Motor neuron (in vitro differentiated cells): Measurements from ENCODE around the gene PKIB. TPM values are rescaled to one million over a fixed set of nuclear protein-coding genes. Genes with fewer than 3 reads are reported as not detected.
"Not testable (repeated sequence)": the region's sequence is repeated elsewhere in the genome, so short reads cannot be mapped to it uniquely, and the experiment has no call there.

Experiments used
- ATAC-seq, 8 experiments: fragments of 200-7000 bp; cut with Tn5 transposase; replicated peaks in 6 of 8; 2 replicates each; pipeline ENCODE4 v1.8.0; 2021; ENCODE audit warnings: mild to moderate bottlenecking in 8 of 8, moderate library complexity in 8 of 8
- H3K27ac ChIP-seq, 2 donors: fragments of 250-450 bp; sonication (Bioruptor Pico); 2 replicates each; pipeline ENCODE4 v1.9.0; 2021; ENCODE audit warnings: antibody characterized with exemption in 2 of 2, mild to moderate bottlenecking in 2 of 2, moderate library complexity in 1 of 2
- H3K4me1 ChIP-seq, 2 donors: fragments of 250-450 bp; sonication (Bioruptor Pico); replicated peaks in 1 of 2; 2 replicates each; pipeline ENCODE4 v1.6.1; 2021; ENCODE audit warnings: antibody characterized with exemption in 2 of 2, mild to moderate bottlenecking in 2 of 2, moderate library complexity in 1 of 2
- H3K4me3 ChIP-seq, 5 donors: fragments of 250-450 bp; sonication (Bioruptor Pico); 2 replicates each; pipeline ENCODE4 v1.9.0; 2021; ENCODE audit warnings: antibody characterized with exemption in 5 of 5, mild to moderate bottlenecking in 5 of 5, moderate library complexity in 4 of 5
- WGBS, 10 experiments: fragments of 450-650 bp; shearing (Covaris generic); methylation state at CpG; one replicate each; pipeline ENCODE4 v1.0.0; 2022; 5-methylcytosine and 5-hydroxymethylcytosine counted together
- in situ Hi-C, 9 experiments: fragments of 400-800 bp; cut with MboI; loops; one replicate each; pipeline ENCODE4 v1.15.0; 2021; ENCODE audit warnings: low sequenced_read_pairs in 9 of 9, low pct_unique_long_range_greater_than_20kb in 2 of 9; ENCODE audit not compliant: unreplicated experiment in 9 of 9
- total RNA-seq, 8 experiments: library from RNA; unstranded; fragments of 300-600 nt; gene quantifications; 2 replicates each; pipeline versions ENCODE4 v1.2.3 to v1.2.4, GENCODE V29; 2022

Gene PKIB
- total RNA-seq, 8 experiments from 2014 or later, result 0.41 to 93.2 (median 4.7) TPM; not detected in 1

DNA sequence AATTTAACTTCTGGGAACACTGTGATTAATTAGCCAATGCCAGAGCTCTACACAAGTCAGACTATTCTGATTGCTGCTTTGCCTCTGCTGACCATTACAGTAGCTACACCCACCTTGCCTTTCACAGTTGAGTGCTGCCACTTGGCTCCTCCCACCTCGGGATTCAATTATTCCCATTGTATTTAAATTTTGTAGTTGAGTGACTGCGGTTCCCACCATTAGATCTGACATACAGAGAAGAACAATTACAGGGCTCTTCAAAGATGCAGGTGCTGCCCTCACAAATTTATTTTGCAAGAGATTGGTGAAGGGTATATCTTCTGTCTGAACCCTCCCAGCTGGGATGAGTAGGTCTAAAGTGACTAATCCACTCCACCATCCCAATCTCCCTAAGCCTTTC is 11.9 kb upstream of the PKIB start:
- H3K4me1 ChIP-seq, H3K4me3 ChIP-seq, ATAC-seq, in situ Hi-C loops, H3K27ac ChIP-seq: not testable (repeated sequence)
- WGBS, 10 experiments, result 17 to 100% (median 70%) methylated on average over 1 to 2 of the region's 2 CpGs; no CpG with 5 or more reads in 1 of the 10 experiments

DNA sequence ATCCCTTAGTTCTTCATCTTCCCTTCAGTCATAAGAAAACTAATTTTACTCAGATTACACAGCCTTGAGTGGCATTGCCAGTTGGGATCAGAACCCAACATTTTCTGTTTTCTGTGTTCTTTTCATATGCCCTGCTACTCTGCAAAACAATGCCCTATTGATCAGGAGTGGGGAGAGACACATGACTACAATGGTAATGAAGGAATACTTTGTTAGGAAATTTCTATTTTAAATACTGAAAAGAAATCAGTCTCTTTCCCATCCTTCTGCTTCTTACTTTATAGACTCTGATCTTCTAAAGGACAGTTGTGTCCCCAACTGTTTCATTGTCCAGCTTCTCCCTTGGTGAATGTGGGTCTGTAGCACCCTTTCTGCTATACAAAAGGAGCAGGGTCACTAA is 5.5 kb upstream of the PKIB start:
- H3K4me3 ChIP-seq, result no peak overlapping the region
- no peak overlapping the region for H3K27ac ChIP-seq
- in situ Hi-C loops, result no loop called here
- ATAC-seq, result no peak
- H3K4me1 ChIP-seq, result no peaks in the 10 kb centered on the region

DNA sequence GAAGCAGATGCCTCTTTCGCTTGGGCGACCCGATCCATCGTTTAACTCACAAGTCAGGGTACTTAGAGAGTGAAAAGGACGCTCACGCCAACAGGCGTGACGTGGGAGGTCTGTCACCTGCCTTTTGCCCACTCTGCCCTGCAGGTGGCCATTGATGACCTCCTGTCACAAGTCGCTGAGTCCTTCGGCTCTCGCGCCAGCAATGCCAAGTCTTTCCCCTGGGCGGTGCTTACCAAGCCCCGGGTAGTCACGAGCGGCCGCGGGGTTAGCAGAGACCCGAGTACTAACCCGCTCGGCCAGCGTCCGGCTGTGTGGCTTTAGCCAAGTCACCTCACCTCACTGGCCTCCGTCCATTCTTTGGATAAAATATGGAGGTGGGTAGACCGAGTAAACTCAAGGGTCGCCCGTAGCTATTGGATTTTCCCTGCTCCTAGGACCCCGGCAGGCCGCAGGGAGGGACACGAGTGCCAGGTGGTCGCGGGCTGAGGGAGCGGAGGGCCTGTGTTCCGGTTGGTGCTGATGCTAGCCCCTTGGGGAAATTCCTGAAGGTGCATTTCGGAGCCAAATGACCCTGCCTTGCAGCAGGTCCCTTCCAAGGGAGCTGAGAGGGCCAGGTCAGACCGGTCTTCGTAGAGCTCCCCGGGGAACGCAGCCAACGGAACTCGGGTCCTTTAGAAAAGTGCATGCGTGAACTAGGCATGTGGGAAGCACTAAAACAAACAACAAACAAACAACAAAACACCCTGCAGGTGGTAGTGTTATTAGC is 668 bp downstream of the PKIB start:
- in situ Hi-C loops, result no loop called here
- Histone ChIP-seq H3K27ac (no peak overlapping the region), H3K4me1 (peaks cover 2 to 3% of the 10 kb centered on the region in 2 donors), H3K4me3 (peak overlapping the region; percentile 37 to 50 (median 41))
- ATAC-seq, result peak; percentile 33 to 70 (median 63)
- WGBS, 10 experiments, result 0 to 70% (median 25%) methylated on average over 1 to 25 of the region's 42 CpGs; no CpG with 5 or more reads in 2 of the 10 experiments

DNA sequence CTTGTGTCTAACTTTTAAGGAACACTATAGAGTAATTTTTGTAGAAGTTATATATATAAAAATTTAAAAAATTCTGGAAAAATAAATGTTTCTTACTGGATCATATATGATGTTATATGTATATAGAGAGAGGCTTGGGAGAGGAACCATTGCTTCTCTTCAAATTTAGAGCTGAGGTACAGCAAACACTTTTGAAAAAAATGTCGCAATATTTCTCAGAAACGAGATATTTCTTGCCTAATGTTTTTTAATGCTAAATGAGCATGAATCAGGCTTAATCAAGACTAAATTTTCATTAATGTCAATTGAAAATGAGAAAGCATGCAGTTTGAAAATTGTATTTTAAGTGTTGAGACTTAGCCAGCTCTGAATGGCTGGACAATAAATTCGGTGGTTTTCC is 2.6 kb downstream of the PKIB start:
- WGBS, 10 experiments, result 0 to 96% (median 65%) methylated on average over 1 to 3 of the region's 3 CpGs
- no peak for ATAC-seq
- in situ Hi-C loops, result no loop called here
- Histone ChIP-seq H3K27ac (no peak overlapping the region), H3K4me3 (no peak overlapping the region), H3K4me1 (peaks cover 2 to 3% of the 10 kb centered on the region in 2 donors)

DNA sequence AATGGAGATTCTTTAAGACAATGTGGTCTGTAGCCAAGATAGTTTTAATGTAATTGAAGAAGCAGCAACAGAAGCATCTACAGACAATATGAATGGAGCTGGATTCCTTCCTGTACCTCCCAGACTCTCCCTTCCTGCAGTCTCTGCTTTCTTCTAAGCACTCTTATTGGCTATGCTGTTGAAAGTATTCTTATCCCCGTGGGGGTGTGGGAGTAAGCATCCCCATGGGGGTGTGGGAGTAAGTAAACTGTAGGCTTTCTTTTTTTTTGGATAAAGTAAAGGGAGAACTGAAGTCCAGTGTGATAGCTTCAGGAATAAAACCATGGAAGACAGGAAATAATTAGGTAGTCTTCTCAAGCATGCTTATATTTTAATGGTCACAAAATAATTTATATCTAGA is 4.1 kb downstream of the PKIB start:
- 0 to 86% (median 31%) methylated on average over 1 of the region's 1 CpG; no CpG with 5 or more reads in 4 of the 10 experiments for WGBS, 10 experiments
- H3K4me1 ChIP-seq, result peaks cover 2 to 3% of the 10 kb centered on the region in 2 donors

DNA sequence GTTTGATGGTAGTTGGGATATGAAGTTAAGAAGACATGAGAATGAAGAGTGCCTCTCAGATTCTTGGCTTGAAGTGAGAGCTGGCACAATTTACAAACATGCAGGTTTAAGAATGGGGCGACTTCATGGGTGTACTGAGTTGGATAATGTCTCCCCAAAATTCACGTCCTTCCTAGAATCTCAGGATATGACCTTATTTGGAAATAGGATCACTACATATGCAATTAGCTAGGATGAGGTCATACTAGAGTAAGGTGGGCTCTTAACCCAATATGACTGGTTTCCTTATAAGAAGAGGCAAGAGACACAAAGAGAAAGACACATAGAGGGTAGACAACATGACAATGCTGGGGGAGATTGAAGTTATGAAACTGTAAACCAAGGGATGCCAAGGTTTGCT is 5.2 kb downstream of the PKIB start:
- Histone ChIP-seq H3K27ac (no peak overlapping the region), H3K4me1 (peaks cover 2 to 3% of the 10 kb centered on the region in 2 donors), H3K4me3 (no peak overlapping the region)
- in situ Hi-C loops, result no loop called here
- 20 to 94% (median 88%) methylated on average over 1 to 2 of the region's 2 CpGs for WGBS, 10 experiments
- ATAC-seq, result no peak

More for the DNA sequence above, 4.1 kb downstream of the PKIB start:
- no peak for ATAC-seq
- Histone ChIP-seq H3K27ac (no peak overlapping the region), H3K4me3 (no peak overlapping the region)
- in situ Hi-C loops, result no loop called here

DNA sequence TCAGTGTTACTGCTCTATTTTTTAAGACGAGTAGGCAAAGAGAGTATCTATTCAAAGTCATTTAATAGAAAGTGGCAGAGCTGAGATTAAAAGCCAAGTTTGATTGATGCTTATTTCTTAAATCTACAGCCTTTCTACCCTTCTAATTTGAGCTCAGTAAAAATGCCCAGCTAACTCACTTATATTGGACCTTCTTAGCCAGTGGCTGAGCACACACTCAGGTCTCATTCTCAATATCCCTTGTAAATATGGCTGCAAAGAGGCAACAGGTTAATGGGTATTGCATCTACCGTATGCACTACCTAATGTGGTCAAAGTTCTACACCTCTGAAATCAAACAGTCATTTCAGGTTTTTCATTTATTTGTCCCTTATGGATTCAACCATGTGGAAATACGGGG is 6.7 kb downstream of the PKIB start:
- peaks cover 0 to 1% of the 10 kb centered on the region in 2 donors for H3K4me1 ChIP-seq
- no peak overlapping the region for H3K27ac ChIP-seq
- in situ Hi-C loops, result no loop called here
- H3K4me3 ChIP-seq, result no peak overlapping the region
- 36 to 100% (median 82%) methylated on average over 1 to 3 of the region's 3 CpGs; no CpG with 5 or more reads in 1 of the 10 experiments for WGBS, 10 experiments
- ATAC-seq, result no peak

DNA sequence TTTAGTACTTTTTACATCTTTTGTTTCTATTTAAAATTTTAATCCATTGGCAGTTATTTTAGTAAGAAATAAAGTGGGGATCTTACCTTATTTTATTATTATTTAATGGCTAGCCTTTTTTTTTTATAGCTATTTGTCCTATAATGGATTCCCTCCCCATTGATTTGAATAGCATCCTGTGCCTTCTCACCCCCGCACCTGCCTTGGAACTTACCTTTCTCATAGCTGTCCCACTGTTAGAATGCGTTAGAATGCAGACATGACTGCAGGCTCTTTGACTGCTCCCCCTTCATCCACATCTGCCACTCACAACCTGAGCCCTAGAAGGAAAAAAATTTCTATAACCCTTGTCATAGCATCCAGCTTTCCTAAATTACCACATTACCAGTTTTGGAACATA is 9.1 kb downstream of the PKIB start:
- Histone ChIP-seq H3K27ac (no peak overlapping the region), H3K4me1 (peaks cover 12% of the 10 kb centered on the region in 2 donors), H3K4me3 (no peak overlapping the region)
- 14 to 100% (median 83%) methylated on average over 1 to 2 of the region's 2 CpGs; no CpG with 5 or more reads in 3 of the 10 experiments for WGBS, 10 experiments
- in situ Hi-C loops, result no loop called here
- no peak for ATAC-seq

DNA sequence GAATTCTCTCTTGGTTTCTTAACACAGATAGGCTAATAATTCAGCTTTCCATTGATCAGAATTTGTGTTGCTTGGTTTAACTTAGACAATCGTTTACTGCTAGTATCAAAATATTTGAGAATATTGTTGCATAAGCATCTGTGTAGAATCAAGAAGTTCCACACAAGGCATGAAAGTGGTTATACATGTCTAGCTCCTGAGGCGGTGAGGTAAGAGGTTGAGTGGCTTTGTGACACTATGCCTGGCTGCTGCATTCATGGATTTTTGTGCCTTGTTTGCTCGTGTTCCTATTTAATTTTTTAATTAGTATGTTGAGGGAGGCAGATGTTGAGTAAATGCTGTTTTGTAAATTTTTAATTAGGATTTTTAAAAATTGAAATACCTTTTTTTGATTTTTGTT is 10.2 kb downstream of the PKIB start:
- 25 to 100% (median 69%) methylated on average over 2 to 3 of the region's 3 CpGs; no CpG with 5 or more reads in 2 of the 10 experiments for WGBS, 10 experiments
- Histone ChIP-seq H3K27ac (no peak overlapping the region), H3K4me1 (peaks cover 12% of the 10 kb centered on the region in 2 donors), H3K4me3 (no peak overlapping the region)
- no peak for ATAC-seq
- in situ Hi-C loops, result no loop called here

DNA sequence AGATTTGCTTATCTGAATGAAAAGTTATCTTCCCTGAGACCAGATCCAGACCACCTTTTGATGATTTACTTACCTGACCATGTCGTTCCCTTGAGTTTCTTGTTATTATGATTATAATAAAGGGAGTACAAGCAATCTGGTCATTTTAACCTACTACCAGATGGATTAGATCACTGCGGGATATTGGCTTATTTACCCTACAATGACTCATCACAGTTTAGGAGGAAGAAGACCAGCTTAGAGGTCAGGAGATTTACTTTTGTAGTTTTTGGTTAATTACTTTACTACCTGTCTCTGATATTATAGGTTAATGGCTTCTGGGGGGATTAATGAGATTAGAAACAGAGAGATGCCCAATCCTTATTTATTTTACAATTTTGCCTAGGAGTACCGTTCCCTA is 10.7 kb downstream of the PKIB start:
- 0 to 100% (median 55%) methylated on average over 1 to 3 of the region's 3 CpGs for WGBS, 10 experiments
- H3K4me3 ChIP-seq, result no peak overlapping the region
- in situ Hi-C loops, result no loop called here
- no peak for ATAC-seq
- H3K4me1 ChIP-seq, result peaks cover 12% of the 10 kb centered on the region in 2 donors
- no peak overlapping the region for H3K27ac ChIP-seq

DNA sequence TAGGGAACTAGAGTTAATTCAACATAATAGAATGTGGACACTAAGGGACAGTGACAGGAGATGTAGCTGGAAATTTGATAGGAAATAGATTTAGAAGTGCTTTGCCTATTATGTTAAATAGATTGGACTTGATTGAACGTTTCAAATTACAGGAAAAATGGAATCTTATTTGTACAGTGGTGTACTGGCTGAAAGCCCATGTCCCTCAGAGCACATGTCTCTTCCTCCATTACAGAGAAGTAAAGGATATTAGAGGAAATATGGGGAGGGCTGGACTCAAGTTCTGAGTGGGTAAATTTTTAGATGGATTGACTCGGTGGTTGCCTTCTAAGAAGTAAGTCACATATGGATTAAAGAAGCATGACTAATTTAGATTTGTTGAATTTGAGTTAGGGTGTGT is 11.4 kb downstream of the PKIB start:
- Histone ChIP-seq H3K4me3 (no peak overlapping the region), H3K4me1 (peaks cover 12% of the 10 kb centered on the region in 2 donors), H3K27ac (no peak overlapping the region)
- ATAC-seq, result no peak
- in situ Hi-C loops, result no loop called here
- WGBS, 10 experiments, result 0 to 100% (median 75%) methylated on average over 1 to 2 of the region's 2 CpGs; no CpG with 5 or more reads in 1 of the 10 experiments

DNA sequence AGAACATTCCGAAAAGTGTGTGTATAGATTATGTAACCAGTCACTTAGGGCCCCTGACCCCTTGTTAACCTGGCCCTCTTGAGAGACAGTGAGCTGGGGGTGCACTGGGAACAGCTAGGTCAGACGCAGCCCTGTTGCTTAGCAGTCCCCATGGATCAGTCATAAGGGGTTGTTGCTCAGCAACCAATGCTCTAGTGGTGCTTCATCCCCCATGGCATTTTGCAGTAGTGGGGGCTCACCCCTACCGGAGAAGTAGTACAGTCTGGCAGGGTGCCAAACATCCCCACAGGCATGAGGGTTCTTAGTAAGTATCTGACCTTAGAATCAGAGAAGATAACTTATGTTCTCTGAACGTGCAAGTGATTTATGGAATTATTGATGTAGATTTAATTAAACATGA is 12.3 kb downstream of the PKIB start:
- Histone ChIP-seq H3K4me1 (peaks cover 12% of the 10 kb centered on the region in 2 donors), H3K4me3 (no peak overlapping the region), H3K27ac (no peak overlapping the region)
- in situ Hi-C loops, result no loop called here
- peak in 5 of 8 experiments; percentile 62 to 92 (median 78) for ATAC-seq
- 0 to 63% (median 21%) methylated on average over 1 to 3 of the region's 4 CpGs; no CpG with 5 or more reads in 2 of the 10 experiments for WGBS, 10 experiments

DNA sequence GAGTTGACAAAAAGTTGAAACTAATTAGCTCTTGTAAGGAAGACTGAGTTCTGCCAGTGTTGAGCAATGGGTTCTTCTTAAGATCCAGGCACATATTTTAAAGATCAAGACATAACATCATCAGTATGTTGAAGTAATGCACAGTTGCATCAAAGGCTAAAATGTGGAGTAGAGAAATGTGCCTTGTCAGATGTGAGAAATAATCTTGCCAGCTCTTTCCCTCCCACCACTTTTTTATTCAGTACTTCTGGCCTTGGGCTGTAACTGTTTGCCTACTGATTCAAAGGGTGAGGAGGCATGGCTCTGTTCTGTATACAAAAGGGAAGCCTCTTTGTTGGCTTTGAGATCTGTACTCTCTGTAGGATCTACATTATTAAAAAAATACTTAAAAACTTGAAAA is 13.1 kb downstream of the PKIB start:
- H3K4me3 ChIP-seq, result no peak overlapping the region
- in situ Hi-C loops, result no loop called here
- H3K4me1 ChIP-seq, result peaks cover 12% of the 10 kb centered on the region in 2 donors
- ATAC-seq, result peak in 5 of 8 experiments; percentile 21 to 82 (median 41)
- H3K27ac ChIP-seq, result no peak overlapping the region

DNA sequence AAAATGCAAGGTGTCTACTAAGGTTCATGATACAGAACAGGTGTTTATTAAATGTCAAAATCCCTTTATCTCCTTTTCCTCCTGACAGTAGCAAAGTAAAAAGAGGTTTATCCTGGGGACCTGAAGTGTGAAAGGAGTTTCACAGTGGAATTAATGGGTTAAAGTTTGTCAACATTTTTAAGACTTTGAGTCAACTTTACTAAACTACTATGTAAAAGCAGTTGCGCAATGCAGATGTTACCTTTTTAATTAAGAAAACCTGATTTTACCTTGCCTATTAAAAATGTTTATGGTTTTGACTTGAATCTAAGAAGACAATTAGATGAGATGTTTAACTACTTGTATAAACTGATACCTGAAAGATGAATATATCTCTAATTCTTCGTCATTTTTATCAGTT is 14.6 kb downstream of the PKIB start:
- no peak for ATAC-seq
- H3K4me3 ChIP-seq, result no peak overlapping the region
- H3K27ac ChIP-seq, result no peak overlapping the region
- in situ Hi-C loops, result no loop called here
- peaks cover 12% of the 10 kb centered on the region in 2 donors for H3K4me1 ChIP-seq
- WGBS, 10 experiments, result 0 to 100% (median 88%) methylated on average over 1 to 2 of the region's 2 CpGs; no CpG with 5 or more reads in 1 of the 10 experiments
